AG09309 (cell line): ENCODE results near the gene PGA5.

Source experiments
- DNase-seq: peaks from one replicate; pipeline ENCODE4 v3.0.0-alpha.2; 2010; ENCODE audit warnings: low read depth
- H3K4me3 ChIP-seq: 2 replicates; pipeline ENCODE4 v1.5.1; 2011; ENCODE audit warnings: mild to moderate bottlenecking, low read depth, low read length, moderate library complexity; ENCODE audit not compliant: control insufficient read depth
- CTCF ChIP-seq: IDR thresholded peaks from 2 replicates; pipeline ENCODE4 v1.5.1; 2011; ENCODE audit warnings: mild to moderate bottlenecking, low read depth, low read length, inconsistent platforms; ENCODE audit not compliant: insufficient read depth, control insufficient read depth; ENCODE audit errors: missing control alignments

Gene PGA5

DNA sequence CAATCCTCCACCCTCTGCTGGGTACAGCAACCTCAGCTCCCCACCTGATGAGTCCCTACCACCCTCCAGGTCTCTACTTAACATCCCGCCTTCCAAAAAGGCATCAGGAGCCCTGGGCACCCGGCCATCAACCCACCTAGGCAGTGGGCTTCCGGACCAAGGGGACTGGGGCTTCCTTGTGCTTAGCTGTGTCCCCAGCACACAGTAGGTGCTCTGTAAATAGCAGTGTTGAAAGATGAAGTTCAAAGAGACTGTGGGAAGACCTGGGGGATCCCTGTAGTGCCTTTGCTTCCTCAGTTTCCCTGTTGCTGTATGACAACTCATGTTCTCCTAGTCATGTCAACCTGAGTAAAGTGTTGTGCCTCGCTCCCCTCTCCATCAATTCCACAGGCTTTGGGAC lies 33.1 kb downstream of the PGA5 start:
- no peak for TF ChIP-seq CTCF
- DNase-seq, result no peak
- no peak overlapping the region for H3K4me3 ChIP-seq

GRCh38 chr11:61275191-61275590 lies 34.2 kb downstream of the PGA5 start:
- no peak for DNase-seq
- no peak overlapping the region for H3K4me3 ChIP-seq
- no peak for TF ChIP-seq CTCF

GRCh38 chr11:61277186-61278000 lies 36.4 kb downstream of the PGA5 start:
- no peak for TF ChIP-seq CTCF
- DNase-seq, result no peak
- no peak overlapping the region for H3K4me3 ChIP-seq

DNA sequence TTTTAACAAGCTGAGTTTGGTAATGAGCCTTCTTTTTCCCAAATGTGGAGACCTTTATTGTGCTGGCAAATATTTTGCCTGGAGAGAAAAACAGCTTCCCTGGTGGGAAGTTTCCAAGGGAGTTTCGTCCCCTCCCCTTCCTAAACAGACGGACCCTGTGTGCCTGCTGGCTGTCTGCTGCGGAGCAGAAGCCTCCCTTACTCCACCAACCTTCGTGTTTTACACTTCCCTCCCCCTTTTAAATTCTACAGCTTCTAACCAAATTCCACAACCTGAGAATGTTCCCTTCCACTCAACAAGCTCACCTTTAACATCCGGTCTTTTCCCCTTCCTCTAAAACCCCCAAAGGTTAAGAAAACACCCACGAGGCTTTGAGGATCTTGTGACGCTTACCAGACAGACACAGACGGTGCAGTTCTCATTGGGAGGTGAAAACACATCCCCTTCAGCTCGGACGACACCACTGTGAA lies 37.1 kb downstream of the PGA5 start:
- no peak for DNase-seq
- H3K4me3 ChIP-seq, result no peak overlapping the region
- no peak for TF ChIP-seq CTCF

- no peak for TF ChIP-seq CTCF
- no peak for DNase-seq
- no peak overlapping the region for H3K4me3 ChIP-seq
Observed at GRCh38 chr11:61279934-61280659, 39.1 kb downstream of the PGA5 start.

- no peak for DNase-seq
- no peak for TF ChIP-seq CTCF
- no peak overlapping the region for H3K4me3 ChIP-seq
Observed at GRCh38 chr11:61280883-61281580, 40.1 kb downstream of the PGA5 start.
